Glutamatergic neuron (in vitro differentiated cells): Measurements from ENCODE around the gene ITLN2. TPM values are rescaled to one million over a fixed set of nuclear protein-coding genes. Genes with fewer than 3 reads are reported as not detected.
"Not testable (repeated sequence)": the region's sequence is repeated elsewhere in the genome, so short reads cannot be mapped to it uniquely, and the experiment has no call there.

Experiments
- DNase-seq: peaks from one replicate; pipeline ENCODE4 v3.0.0; 2022
- H3K27ac Mint-ChIP-seq: one replicate; pipeline ENCODE4 v1.8.0; 2020; ENCODE audit warnings: mild to moderate bottlenecking, mixed read lengths, inconsistent platforms; ENCODE audit not compliant: unreplicated experiment
- H3K27me3 Mint-ChIP-seq: one replicate; pipeline ENCODE4 v1.8.0; 2020; ENCODE audit warnings: mild to moderate bottlenecking, moderate library complexity, mixed read lengths, inconsistent platforms; ENCODE audit not compliant: unreplicated experiment
- H3K36me3 Mint-ChIP-seq: one replicate; pipeline ENCODE4 v1.8.0; 2020; ENCODE audit warnings: mild to moderate bottlenecking, mixed read lengths, inconsistent platforms; ENCODE audit not compliant: unreplicated experiment
- H3K4me1 Mint-ChIP-seq: one replicate; pipeline ENCODE4 v1.8.0; 2020; ENCODE audit warnings: mild to moderate bottlenecking, low read depth, mixed read lengths, inconsistent platforms; ENCODE audit not compliant: unreplicated experiment
- H3K4me3 Mint-ChIP-seq: one replicate; pipeline ENCODE4 v1.8.0; 2020; ENCODE audit warnings: mild to moderate bottlenecking, mixed read lengths, inconsistent platforms; ENCODE audit not compliant: unreplicated experiment
- H3K9me3 Mint-ChIP-seq: one replicate; pipeline ENCODE4 v1.8.0; 2020; ENCODE audit warnings: mild to moderate bottlenecking, moderate library complexity, mixed read lengths, inconsistent platforms; ENCODE audit not compliant: unreplicated experiment
- total RNA-seq: library from RNA; stranded (reverse); fragmentation: NEBNext Ultra II Directional; extraction: Animal tissue kit (Norgen Biotek cat#: 25700); gene quantifications from one replicate; pipeline ENCODE4 v1.2.1, GENCODE V29; 2021; ENCODE audit not compliant: unreplicated experiment
- TF ChIP-seq, protein P1 (sequence below): fragments of 200-600 bp; sonication (generic); IDR thresholded peaks from one replicate; pipeline ENCODE4 v1.5.0; 2021; ENCODE audit not compliant: partially characterized antibody, unreplicated experiment

ITLN2 gene
- total RNA-seq, 1 donor from 2014 or later = not detected

DNA sequence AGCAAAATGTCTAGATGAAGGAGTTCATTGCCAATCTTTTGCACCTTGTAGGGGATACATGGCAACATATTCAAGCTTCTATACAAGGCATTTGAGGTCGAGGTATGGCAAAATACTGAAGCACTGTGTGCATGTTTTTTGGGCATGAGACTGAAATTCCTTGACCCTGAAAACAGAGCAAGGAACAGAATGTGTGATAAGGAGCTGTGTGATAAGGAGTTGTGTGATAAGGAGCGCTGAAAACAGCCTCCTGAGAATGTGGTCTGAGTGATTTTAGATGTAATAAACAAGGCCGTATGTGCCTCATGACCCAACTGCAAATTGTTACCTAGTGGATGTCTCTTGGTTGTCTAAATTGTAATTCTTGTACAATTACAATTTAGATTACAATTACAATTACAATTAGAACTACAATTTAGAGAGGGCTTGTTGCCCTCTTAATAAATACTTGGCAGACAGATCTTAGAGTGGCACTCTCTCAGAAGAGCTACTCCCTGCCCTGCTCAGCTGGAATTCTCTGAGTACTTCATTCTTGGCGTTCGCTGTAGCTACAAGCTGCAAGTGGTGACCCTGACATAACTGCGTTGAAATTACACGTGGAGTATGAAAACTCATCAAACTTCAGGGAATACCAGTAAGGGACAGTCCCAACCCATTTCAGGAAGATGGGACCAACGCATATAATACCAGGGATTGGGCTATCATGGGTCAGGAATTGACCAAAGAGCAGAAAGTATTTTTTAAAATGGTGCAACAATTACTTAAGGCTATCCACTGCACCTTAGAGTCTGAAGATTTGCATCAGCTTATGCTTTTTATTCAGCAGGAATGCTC is 49.6 kb downstream of the ITLN2 start:
- no peaks in the 10 kb centered on the region for H3K27me3 Mint-ChIP-seq
- TF ChIP-seq, protein P1, sequence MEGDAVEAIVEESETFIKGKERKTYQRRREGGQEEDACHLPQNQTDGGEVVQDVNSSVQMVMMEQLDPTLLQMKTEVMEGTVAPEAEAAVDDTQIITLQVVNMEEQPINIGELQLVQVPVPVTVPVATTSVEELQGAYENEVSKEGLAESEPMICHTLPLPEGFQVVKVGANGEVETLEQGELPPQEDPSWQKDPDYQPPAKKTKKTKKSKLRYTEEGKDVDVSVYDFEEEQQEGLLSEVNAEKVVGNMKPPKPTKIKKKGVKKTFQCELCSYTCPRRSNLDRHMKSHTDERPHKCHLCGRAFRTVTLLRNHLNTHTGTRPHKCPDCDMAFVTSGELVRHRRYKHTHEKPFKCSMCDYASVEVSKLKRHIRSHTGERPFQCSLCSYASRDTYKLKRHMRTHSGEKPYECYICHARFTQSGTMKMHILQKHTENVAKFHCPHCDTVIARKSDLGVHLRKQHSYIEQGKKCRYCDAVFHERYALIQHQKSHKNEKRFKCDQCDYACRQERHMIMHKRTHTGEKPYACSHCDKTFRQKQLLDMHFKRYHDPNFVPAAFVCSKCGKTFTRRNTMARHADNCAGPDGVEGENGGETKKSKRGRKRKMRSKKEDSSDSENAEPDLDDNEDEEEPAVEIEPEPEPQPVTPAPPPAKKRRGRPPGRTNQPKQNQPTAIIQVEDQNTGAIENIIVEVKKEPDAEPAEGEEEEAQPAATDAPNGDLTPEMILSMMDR = no peak
- no peak overlapping the region for H3K4me3 Mint-ChIP-seq

DNA sequence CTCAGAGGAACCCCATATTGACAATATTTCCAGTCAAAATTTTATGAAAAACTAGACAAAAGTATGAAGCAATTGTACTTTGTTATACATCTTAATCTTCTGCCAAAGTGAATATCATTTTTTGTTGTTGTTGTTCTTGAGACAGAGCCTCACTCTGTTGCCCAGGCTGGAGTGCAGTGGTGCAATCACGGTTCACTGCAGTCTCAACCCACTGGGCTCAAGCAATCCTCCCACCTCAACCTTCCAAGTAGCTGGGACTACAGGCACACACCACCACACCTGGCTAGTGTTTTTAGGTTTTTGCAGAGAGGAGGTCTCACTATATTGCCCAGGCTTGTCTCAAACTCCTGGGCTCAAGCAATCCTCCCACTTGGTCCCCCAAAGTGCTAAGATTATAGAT is 52.4 kb downstream of the ITLN2 start:
- not testable (repeated sequence) for H3K4me1 Mint-ChIP-seq

More for the DNA sequence above, 49.6 kb downstream of the ITLN2 start:
- Mint-ChIP-seq H3K36me3 (no peaks in the 10 kb centered on the region), H3K4me1 (no peaks in the 10 kb centered on the region), H3K27ac (no peak overlapping the region), H3K9me3 (no peaks in the 10 kb centered on the region)
- no peak for DNase-seq

DNA sequence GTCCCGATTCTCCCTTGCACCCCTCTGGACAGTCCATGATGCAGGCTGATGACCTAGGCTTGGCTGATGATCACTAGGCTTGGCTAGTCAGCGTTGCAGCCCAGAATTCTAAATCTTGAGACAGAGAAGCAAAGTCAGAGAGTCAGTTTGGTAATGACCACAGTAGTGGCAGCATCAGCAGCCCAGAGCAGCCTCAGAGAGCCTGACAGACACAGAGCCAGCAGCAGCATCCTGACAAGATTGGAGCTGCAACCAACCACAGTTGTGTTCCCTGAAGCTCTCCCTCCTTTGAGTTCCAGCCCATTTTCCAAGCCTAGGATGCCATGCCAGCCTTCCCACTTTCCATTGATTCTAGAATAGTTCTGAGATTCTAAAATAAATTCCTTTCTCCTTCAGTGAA is 52.8 kb downstream of the ITLN2 start:
- Mint-ChIP-seq H3K4me1 (no peaks in the 10 kb centered on the region), H3K4me3 (no peak overlapping the region), H3K36me3 (no peaks in the 10 kb centered on the region), H3K27ac (no peak overlapping the region), H3K9me3 (no peaks in the 10 kb centered on the region), H3K27me3 (no peaks in the 10 kb centered on the region)
- DNase-seq = no peak
- TF ChIP-seq, protein P1 = no peak

More for the DNA sequence above, 52.4 kb downstream of the ITLN2 start:
- H3K36me3 Mint-ChIP-seq, DNase-seq, H3K27me3 Mint-ChIP-seq, H3K27ac Mint-ChIP-seq, H3K9me3 Mint-ChIP-seq, H3K4me3 Mint-ChIP-seq: not testable (repeated sequence)

DNA sequence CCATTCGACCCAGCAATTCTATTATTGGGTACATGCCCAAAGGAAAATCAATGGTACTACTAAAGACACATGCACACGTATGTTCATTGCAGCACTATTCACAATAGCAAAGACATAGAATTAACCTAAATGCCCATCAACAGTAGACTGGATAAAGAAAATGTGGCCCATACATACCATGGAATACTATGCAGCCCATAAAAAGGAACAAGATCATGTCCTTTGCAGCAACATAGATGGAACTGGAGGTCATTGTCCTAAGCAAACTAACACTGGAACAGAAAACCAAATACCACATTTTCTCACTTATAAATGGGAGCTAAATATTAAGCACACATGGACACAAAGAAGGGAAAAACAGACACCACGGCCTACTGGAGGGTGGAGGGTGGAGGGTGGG is 53.9 kb downstream of the ITLN2 start:
- H3K4me1 Mint-ChIP-seq, DNase-seq, H3K27me3 Mint-ChIP-seq, H3K9me3 Mint-ChIP-seq, H3K4me3 Mint-ChIP-seq, H3K36me3 Mint-ChIP-seq, H3K27ac Mint-ChIP-seq: not testable (repeated sequence)

Other genes starting within 250 kb of the ITLN2 start
- not detected for gene CD48, start 243.0 kb downstream of the ITLN2 start, total RNA-seq
- not detected for gene SLAMF7, start 215.6 kb downstream of the ITLN2 start, total RNA-seq
- gene LY9, start 158.6 kb downstream of the ITLN2 start, total RNA-seq = not detected
- gene CD244, start 91.9 kb downstream of the ITLN2 start, total RNA-seq = not detected
- gene ITLN1, start 69.6 kb downstream of the ITLN2 start, total RNA-seq = not detected
- 7.7 TPM for gene F11R, start 66.3 kb upstream of the ITLN2 start, total RNA-seq
- 24.2 TPM for gene TSTD1, start 84.2 kb upstream of the ITLN2 start, total RNA-seq
- gene USF1, start 91.2 kb upstream of the ITLN2 start, total RNA-seq = 158 TPM
- not detected for gene ARHGAP30, start 115.1 kb upstream of the ITLN2 start, total RNA-seq
- gene NECTIN4, start 134.7 kb upstream of the ITLN2 start, total RNA-seq = 0.39 TPM
- 10.9 TPM for gene KLHDC9, start 143.6 kb upstream of the ITLN2 start, total RNA-seq
- 83.7 TPM for gene PFDN2, start 163.2 kb upstream of the ITLN2 start, total RNA-seq
- gene NIT1, start 163.3 kb upstream of the ITLN2 start, total RNA-seq = 40.2 TPM
- 34.6 TPM for gene DEDD, start 177.9 kb upstream of the ITLN2 start, total RNA-seq
- gene UFC1, start 199.2 kb upstream of the ITLN2 start, total RNA-seq = 59.2 TPM
- 21.5 TPM for gene USP21, start 204.7 kb upstream of the ITLN2 start, total RNA-seq
- 53.2 TPM for gene PPOX, start 211.6 kb upstream of the ITLN2 start, total RNA-seq
- 35.7 TPM for gene B4GALT3, start 222.7 kb upstream of the ITLN2 start, total RNA-seq
- 12.3 TPM for gene ADAMTS4, start 244.2 kb upstream of the ITLN2 start, total RNA-seq
- 112 TPM for gene NDUFS2, start 247.6 kb upstream of the ITLN2 start, total RNA-seq